Upper lobe of right lung (tissue), 1 donor: ENCODE data around the gene PTPRR. TPM values are rescaled to one million over a fixed set of nuclear protein-coding genes. Genes with fewer than 3 reads are reported as not detected.

ENCODE experiments used
- ATAC-seq: fragments of 200-7000 bp; cut with Tn5 transposase; one replicate; pipeline ENCODE4 v1.9.1; 2020; ENCODE audit warnings: mild to moderate bottlenecking, moderate library complexity
- DNase-seq: peaks from one replicate; pipeline ENCODE4 v3.0.0-alpha.2; 2020
- H3K27ac ChIP-seq: fragments of 200-600 bp; one replicate; pipeline ENCODE4 v1.8.0; 2022
- H3K27me3 ChIP-seq: fragments of 200-600 bp; one replicate; pipeline ENCODE4 v1.8.0; 2022; ENCODE audit warnings: mild to moderate bottlenecking
- H3K36me3 ChIP-seq: fragments of 200-600 bp; one replicate; pipeline ENCODE4 v1.8.0; 2022
- H3K4me1 ChIP-seq: fragments of 200-600 bp; one replicate; pipeline ENCODE4 v1.8.0; 2022
- H3K4me3 ChIP-seq: fragments of 200-600 bp; one replicate; pipeline ENCODE4 v1.8.0; 2022; ENCODE audit warnings: mild to moderate bottlenecking
- H3K9me3 ChIP-seq: fragments of 200-600 bp; one replicate; pipeline ENCODE4 v1.8.0; 2022
- intact Hi-C: fragments of 100-400 bp; cut with DNase I; formaldehyde crosslinking; loops from one replicate; pipeline ENCODE4 v1.11.0; 2022
- total RNA-seq: library from RNA; stranded (reverse); fragmentation: NEBNext Ultra II Directional; extraction: Animal tissue kit (Norgen Biotek cat#: 25700); gene quantifications from one replicate; pipeline ENCODE4 v1.2.1, GENCODE V29; 2021
- TF ChIP-seq, protein P1 (sequence below): fragments of 200-600 bp; IDR thresholded peaks from one replicate; pipeline ENCODE4 v1.8.0; 2022; ENCODE audit warnings: antibody characterized with exemption
- donor health status: DM: no; HTN: yes; CAD: no; lungs with severe emphysema.

The PTPRR gene
- total RNA-seq, 1 donor from 2014 or later = 5.1 TPM

DNA sequence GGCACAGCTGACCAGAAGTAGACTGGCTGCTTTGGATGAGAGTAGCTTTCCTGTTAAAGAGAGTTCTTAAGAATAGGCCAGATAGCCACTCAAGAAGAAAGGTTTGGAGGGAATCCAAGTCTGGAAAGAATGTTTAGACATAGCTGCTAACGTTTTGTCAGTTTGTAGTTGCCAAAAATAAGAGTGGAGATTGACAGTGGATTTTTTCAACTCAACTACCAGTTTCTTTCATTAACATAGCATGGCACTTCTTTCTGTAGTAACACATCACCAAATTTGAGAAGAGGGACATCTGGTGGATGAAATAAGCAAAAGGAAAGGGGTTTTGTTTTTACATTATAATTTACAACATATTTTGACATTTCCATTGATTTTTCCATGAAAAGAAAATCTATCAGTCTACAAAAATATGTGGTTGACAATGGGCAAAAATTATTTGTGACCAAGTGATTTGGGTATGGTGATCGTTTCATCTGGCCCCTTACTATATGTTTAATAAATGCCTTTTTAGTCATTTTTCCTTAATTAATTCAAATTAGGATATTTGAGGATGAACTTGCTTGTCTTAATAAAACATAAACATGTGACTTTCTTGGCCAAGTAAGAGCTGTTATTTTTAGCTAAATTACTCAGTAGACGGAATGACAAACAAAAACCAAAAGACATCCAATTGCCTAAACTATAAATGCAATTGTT is 71.1 kb downstream of the PTPRR start:
- H3K27ac ChIP-seq = no peak overlapping the region
- ATAC-seq = peak; percentile 64
- peaks cover 11% of the 10 kb centered on the region for H3K4me1 ChIP-seq
- no peak overlapping the region for H3K4me3 ChIP-seq
- no peaks in the 10 kb centered on the region for H3K27me3 ChIP-seq
- intact Hi-C loops = no loop called here
- DNase-seq = no peak
- H3K9me3 ChIP-seq = no peaks in the 10 kb centered on the region
- no peaks in the 10 kb centered on the region for H3K36me3 ChIP-seq
- TF ChIP-seq, protein P1, sequence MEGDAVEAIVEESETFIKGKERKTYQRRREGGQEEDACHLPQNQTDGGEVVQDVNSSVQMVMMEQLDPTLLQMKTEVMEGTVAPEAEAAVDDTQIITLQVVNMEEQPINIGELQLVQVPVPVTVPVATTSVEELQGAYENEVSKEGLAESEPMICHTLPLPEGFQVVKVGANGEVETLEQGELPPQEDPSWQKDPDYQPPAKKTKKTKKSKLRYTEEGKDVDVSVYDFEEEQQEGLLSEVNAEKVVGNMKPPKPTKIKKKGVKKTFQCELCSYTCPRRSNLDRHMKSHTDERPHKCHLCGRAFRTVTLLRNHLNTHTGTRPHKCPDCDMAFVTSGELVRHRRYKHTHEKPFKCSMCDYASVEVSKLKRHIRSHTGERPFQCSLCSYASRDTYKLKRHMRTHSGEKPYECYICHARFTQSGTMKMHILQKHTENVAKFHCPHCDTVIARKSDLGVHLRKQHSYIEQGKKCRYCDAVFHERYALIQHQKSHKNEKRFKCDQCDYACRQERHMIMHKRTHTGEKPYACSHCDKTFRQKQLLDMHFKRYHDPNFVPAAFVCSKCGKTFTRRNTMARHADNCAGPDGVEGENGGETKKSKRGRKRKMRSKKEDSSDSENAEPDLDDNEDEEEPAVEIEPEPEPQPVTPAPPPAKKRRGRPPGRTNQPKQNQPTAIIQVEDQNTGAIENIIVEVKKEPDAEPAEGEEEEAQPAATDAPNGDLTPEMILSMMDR = peak; percentile 44

DNA sequence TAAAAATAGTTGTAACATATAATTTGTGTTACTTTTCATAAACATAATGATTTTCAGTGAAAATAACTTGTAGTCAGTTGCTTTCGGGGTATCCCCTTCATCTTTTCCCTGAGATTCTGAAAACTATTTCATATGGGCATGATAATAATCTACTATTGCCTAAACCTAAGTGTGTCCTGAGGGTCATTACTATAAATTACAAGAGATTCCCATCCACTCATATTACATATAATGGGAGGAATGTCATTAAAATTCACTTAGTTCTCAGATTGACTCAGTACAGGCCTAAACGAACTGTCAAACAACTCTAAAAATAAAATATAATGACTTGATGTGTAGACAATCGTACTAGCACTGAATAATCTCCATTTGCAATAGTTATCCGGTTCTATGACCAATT is 72.7 kb downstream of the PTPRR start:
- ATAC-seq (no peak), DNase-seq (no peak)
- TF ChIP-seq, protein P1 = no peak
- intact Hi-C loops = no loop called here
- H3K36me3 ChIP-seq = no peaks in the 10 kb centered on the region
- no peak overlapping the region for H3K4me3 ChIP-seq
- H3K4me1 ChIP-seq = peaks cover 3% of the 10 kb centered on the region
- H3K27me3 ChIP-seq = no peaks in the 10 kb centered on the region
- H3K27ac ChIP-seq = no peak overlapping the region
- H3K9me3 ChIP-seq = no peaks in the 10 kb centered on the region

DNA sequence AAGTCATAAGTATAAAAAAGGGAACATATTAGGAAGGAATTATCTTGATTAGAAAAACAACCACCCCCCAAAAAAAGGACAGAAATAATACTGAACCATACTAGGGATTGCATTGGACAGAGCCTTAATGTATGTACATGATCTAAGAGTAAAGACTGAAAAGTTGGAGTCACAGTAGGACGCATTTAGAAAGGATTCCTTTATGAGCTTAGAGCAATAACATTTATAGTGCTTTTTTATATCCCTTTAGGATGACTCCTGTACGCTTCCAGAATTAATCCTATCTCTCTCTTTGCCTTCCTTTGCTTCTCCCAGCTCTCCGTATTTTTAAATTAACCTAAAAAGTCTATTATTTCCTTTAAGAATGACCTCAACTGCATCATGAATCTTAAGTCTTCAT is 75.3 kb downstream of the PTPRR start:
- Histone ChIP-seq H3K4me1 (peaks cover 3% of the 10 kb centered on the region), H3K27me3 (no peaks in the 10 kb centered on the region), H3K36me3 (no peaks in the 10 kb centered on the region), H3K27ac (no peak overlapping the region), H3K9me3 (no peaks in the 10 kb centered on the region), H3K4me3 (no peak overlapping the region)
- intact Hi-C loops = no loop called here
- ATAC-seq (no peak), DNase-seq (no peak)
- TF ChIP-seq, protein P1 = no peak

- DNase-seq (no peak), ATAC-seq (no peak)
- Histone ChIP-seq H3K27ac (no peak overlapping the region), H3K9me3 (no peaks in the 10 kb centered on the region), H3K4me1 (no peaks in the 10 kb centered on the region), H3K27me3 (no peaks in the 10 kb centered on the region), H3K4me3 (no peak overlapping the region), H3K36me3 (no peaks in the 10 kb centered on the region)
- TF ChIP-seq, protein P1 = no peak
- intact Hi-C loops = no loop called here
Observed at GRCh38 chr12:70843363-70843762, 77.2 kb downstream of the PTPRR start.

- H3K9me3 ChIP-seq = no peaks in the 10 kb centered on the region
- intact Hi-C loops = no loop called here
- DNase-seq = no peak
- TF ChIP-seq, protein P1 = no peak
- H3K36me3 ChIP-seq = no peaks in the 10 kb centered on the region
- no peaks in the 10 kb centered on the region for H3K27me3 ChIP-seq
- H3K4me1 ChIP-seq = no peaks in the 10 kb centered on the region
- H3K27ac ChIP-seq = no peak overlapping the region
- H3K4me3 ChIP-seq = no peak overlapping the region
- ATAC-seq = no peak
Observed at GRCh38 chr12:70842942-70843341, 77.6 kb downstream of the PTPRR start.

- TF ChIP-seq, protein P1 = no peak
- Histone ChIP-seq H3K4me3 (no peak overlapping the region), H3K27ac (no peak overlapping the region), H3K36me3 (no peaks in the 10 kb centered on the region), H3K9me3 (no peaks in the 10 kb centered on the region), H3K4me1 (no peaks in the 10 kb centered on the region), H3K27me3 (no peaks in the 10 kb centered on the region)
- intact Hi-C loops = no loop called here
- no peak for DNase-seq
- no peak for ATAC-seq
Observed at GRCh38 chr12:70842136-70842535, 78.4 kb downstream of the PTPRR start.
